Uterus (tissue), 2 donors: ENCODE measurements around the gene CDX2.

Experiments used
- CTCF ChIP-seq, 4 experiments: fragments of 200-600 bp in 2 of 4; fragments of 450-650 bp in 2 of 4; sonication (generic) in 2 of 4; IDR thresholded peaks; one replicate each; pipeline ENCODE4 v1.5.1; 2016 to 2019; ENCODE audit warnings: antibody characterized with exemption in 4 of 4, mild to moderate bottlenecking in 2 of 4, moderate library complexity in 1 of 4
- POLR2A ChIP-seq, 2 donors: fragments of 450-650 bp; IDR thresholded peaks; one replicate each; pipeline ENCODE4 v1.6.1; 2016; ENCODE audit warnings: antibody characterized with exemption in 2 of 2, mild to moderate bottlenecking in 1 of 2, moderate library complexity in 1 of 2

GRCh38 chr13:27928805-27929753 is 40.0 kb downstream of the CDX2 start:
- TF ChIP-seq CTCF (IDR thresholded peaks at IDR 0.05), result no peak
- no peak for TF ChIP-seq POLR2A (IDR thresholded peaks at IDR 0.05)
